Measurements from ENCODE around the gene WDR73. TPM values are rescaled to one million over a fixed set of nuclear protein-coding genes. Genes with fewer than 3 reads are reported as not detected.

The WDR73 gene
- total RNA-seq, 3 donors from 2014 or later (not counting 1 experiment from before 2014, with no cell fraction given), result 19.2 to 26.7 (median 19.7) TPM

GRCh38 chr15:84590406-84590805 lies 63.7 kb downstream of the WDR73 start:
- no peak for TF ChIP-seq CTCF (IDR thresholded peaks at IDR 0.05)
- Mint-ChIP-seq H3K27ac (no peak overlapping the region), H3K4me3 (no peak overlapping the region), H3K27me3 (ENCODE audit: low read depth in 2 of 2) (peaks cover 0 to 9% of the 10 kb centered on the region in 2 donors), H3K4me1 (peaks cover 0 to 10% of the 10 kb centered on the region in 2 donors), H3K36me3 (no peaks in the 10 kb centered on the region), H3K9me3 (no peaks in the 10 kb centered on the region)
- peaks cover 7% of the 10 kb centered on the region for H3K4me1 ChIP-seq (ENCODE audit: control insufficient read depth, insufficient read depth, low read length)
- H3K9me3 ChIP-seq (ENCODE audit: control insufficient read depth, insufficient read depth, low read length), result no peaks in the 10 kb centered on the region
- ATAC-seq, result no peak
- H3K4me3 ChIP-seq (ENCODE audit: low read length), result no peak overlapping the region
- intact Hi-C loops (cut with micrococcal nuclease), result no loop called here
- no peak overlapping the region for H3K27ac ChIP-seq (ENCODE audit: low read length)
- no peaks in the 10 kb centered on the region for H3K27me3 ChIP-seq (ENCODE audit: control insufficient read depth, insufficient read depth, low read length)
- 94% methylated on average over 2 of the region's 2 CpGs for WGBS (ENCODE audit: insufficient coverage)
- DNase-seq, result no peak
- H3K36me3 ChIP-seq (ENCODE audit: control insufficient read depth, insufficient read depth, low read length), result no peaks in the 10 kb centered on the region

Other genes starting within 250 kb of the WDR73 start
- gene ZSCAN2, start 53.3 kb downstream of the WDR73 start, total RNA-seq, result 1 to 10 TPM; 5.0 to 8.3 (median 5.5) TPM
- gene NMB, start 3.9 kb upstream of the WDR73 start, total RNA-seq, result 1 to 10 TPM; 3.8 to 6.4 (median 5.1) TPM
- gene SEC11A, start 61.9 kb upstream of the WDR73 start, total RNA-seq, result 10 to 100 TPM; 78.7 to 89.3 (median 81.8) TPM
- gene ZNF592, start 94.3 kb upstream of the WDR73 start, total RNA-seq, result 10 to 100 TPM; 38.0 to 43.8 (median 39.1) TPM
- gene ALPK3, start 163.1 kb upstream of the WDR73 start, total RNA-seq, result 1 to 10 TPM in 1 of 3 donors, under 1 TPM in 2; 0.35 to 1.1 (median 0.63) TPM
- not detected for gene SLC28A1, start 230.4 kb upstream of the WDR73 start, total RNA-seq

Data from natural killer cell (primary cell).